PC-3 (cell line): ENCODE data around the gene INPP5F.

Experiments
- CTCF ChIP-seq: fragments of 300-600 bp; sonication (generic); conservative IDR thresholded peaks from 2 replicates; pipeline ENCODE4 v1.5.1; 2017; ENCODE audit warnings: antibody characterized with exemption, low read depth, mild to moderate bottlenecking, low read length
- EZH2 ChIP-seq: fragments of 300-600 bp; sonication (generic); IDR thresholded peaks from one replicate; pipeline ENCODE4 v1.6.1; 2017; ENCODE audit warnings: antibody characterized with exemption, mild to moderate bottlenecking, low read length; ENCODE audit not compliant: unreplicated experiment

GRCh38 chr10:119680050-119680449 lies 45.8 kb upstream of the INPP5F start:
- no peak for TF ChIP-seq CTCF
- no peak for TF ChIP-seq EZH2
